CD4-positive, CD25-positive, alpha-beta regulatory T cell (primary cell): ENCODE data around the gene C12orf50. TPM values are rescaled to one million over a fixed set of nuclear protein-coding genes. Genes with fewer than 3 reads are reported as not detected.

Experiments
- ATAC-seq, 2 donors: fragments of 150-1000 bp; cut with Tn5 transposase; one replicate each; pipeline ENCODE4 v1.10.0; 2021; ENCODE audit warnings: low read depth in 2 of 2, moderate number of reproducible peaks in 2 of 2, moderate library complexity in 1 of 2
- DNase-seq, 3 donors: peaks; one replicate each; pipeline versions ENCODE4 v3.0.0 to v3.0.0-alpha.2; 2012 to 2022; ENCODE audit warnings: mixed read lengths in 1 of 3
- H3K27ac ChIP-seq: one replicate; pipeline ENCODE4 v1.7.0; 2013; ENCODE audit warnings: mild to moderate bottlenecking, low read length; ENCODE audit not compliant: insufficient read depth, poor library complexity, severe bottlenecking
- H3K27me3 ChIP-seq: one replicate; pipeline ENCODE4 v1.7.0; 2013; ENCODE audit warnings: low read length; ENCODE audit not compliant: control insufficient read depth, insufficient read depth
- H3K36me3 ChIP-seq: one replicate; pipeline ENCODE4 v1.7.0; 2013; ENCODE audit warnings: mild to moderate bottlenecking, low read length, moderate library complexity; ENCODE audit not compliant: control insufficient read depth, insufficient read depth
- H3K4me1 ChIP-seq: 2 replicates; pipeline ENCODE4 v1.7.0; 2013; ENCODE audit warnings: mild to moderate bottlenecking, low read length; ENCODE audit not compliant: insufficient read depth, control insufficient read depth, poor library complexity, severe bottlenecking
- H3K4me3 ChIP-seq: one replicate; pipeline ENCODE4 v1.7.0; 2013; ENCODE audit warnings: low read depth, mild to moderate bottlenecking, low read length, moderate library complexity
- H3K9me3 ChIP-seq, 2 experiments: 1 replicate in 1 of 2; 2 replicates in 1 of 2; pipeline ENCODE4 v1.7.0; 2013; ENCODE audit warnings: low read length in 2 of 2, mild to moderate bottlenecking in 1 of 2, moderate library complexity in 1 of 2; ENCODE audit not compliant: control insufficient read depth in 2 of 2
- H3K27ac Mint-ChIP-seq, 3 donors: one replicate each; pipeline ENCODE4 v1.8.0; 2020 to 2022; ENCODE audit warnings: mild to moderate bottlenecking in 3 of 3, mixed read lengths in 3 of 3, moderate library complexity in 2 of 3
- H3K27me3 Mint-ChIP-seq: one replicate; pipeline ENCODE4 v1.8.0; 2022; ENCODE audit warnings: mild to moderate bottlenecking, mixed read lengths
- H3K36me3 Mint-ChIP-seq: one replicate; pipeline ENCODE4 v1.8.0; 2020; ENCODE audit warnings: mixed read lengths
- H3K4me1 Mint-ChIP-seq, 4 donors: one replicate each; pipeline ENCODE4 v1.8.0; 2020 to 2022; ENCODE audit warnings: mixed read lengths in 4 of 4, mild to moderate bottlenecking in 1 of 4
- H3K4me3 Mint-ChIP-seq, 4 donors: one replicate each; pipeline ENCODE4 v1.8.0; 2020 to 2022; ENCODE audit warnings: mild to moderate bottlenecking in 4 of 4, mixed read lengths in 4 of 4, moderate library complexity in 3 of 4
- H3K9me3 Mint-ChIP-seq, 7 donors: one replicate each; pipeline ENCODE4 v1.8.0; 2020 to 2022; ENCODE audit warnings: mixed read lengths in 7 of 7, mild to moderate bottlenecking in 3 of 7, moderate library complexity in 2 of 7
- polyA plus RNA-seq, 4 donors: library from polyadenylated mRNA; unstranded; fragments of 300-500 nt; fragmentation: Illumina TruSeq; gene quantifications; one replicate each; pipeline ENCODE4 v1.2.3, GENCODE V29; 2021
- total RNA-seq: library from RNA; stranded (reverse); gene quantifications from one replicate; pipeline ENCODE4 v1.2.3, GENCODE V29; 2022

Gene C12orf50
- total and polyA plus RNA-seq, 5 donors from 2014 or later = 0.15 TPM; not detected in 4

GRCh38 chr12:88017964-88018363 lies 11.2 kb downstream of the C12orf50 start:
- Mint-ChIP-seq H3K27ac (no peak overlapping the region), H3K27me3 (peaks cover 12% of the 10 kb centered on the region), H3K4me3 (no peak overlapping the region)

GRCh38 chr12:88015825-88016224 lies 13.4 kb downstream of the C12orf50 start:
- peaks cover 5% of the 10 kb centered on the region for H3K27me3 ChIP-seq
- Mint-ChIP-seq H3K36me3 (peaks cover 2% of the 10 kb centered on the region), H3K9me3 (peaks cover 0 to 12% (median 0%) of the 10 kb centered on the region in 7 donors), H3K27ac (no peak overlapping the region), H3K4me1 (no peaks in the 10 kb centered on the region), H3K4me3 (no peak overlapping the region), H3K27me3 (peaks cover 5% of the 10 kb centered on the region)
- no peak overlapping the region for H3K4me3 ChIP-seq
- no peak for ATAC-seq
- H3K36me3 ChIP-seq = no peaks in the 10 kb centered on the region
- no peaks in the 10 kb centered on the region for H3K4me1 ChIP-seq
- H3K27ac ChIP-seq = no peak overlapping the region
- DNase-seq = no peak
- H3K9me3 ChIP-seq = peaks cover 0 to 7% of the 10 kb centered on the region in 2 experiments

More at GRCh38 chr12:88017964-88018363, 11.2 kb downstream of the C12orf50 start:
- Histone ChIP-seq H3K4me1 (no peaks in the 10 kb centered on the region), H3K27me3 (peaks cover 2% of the 10 kb centered on the region), H3K9me3 (peaks cover 0 to 7% of the 10 kb centered on the region in 2 experiments), H3K4me3 (no peak overlapping the region), H3K27ac (no peak overlapping the region), H3K36me3 (no peaks in the 10 kb centered on the region)
- H3K4me1 Mint-ChIP-seq = no peaks in the 10 kb centered on the region
- peaks cover 0 to 12% (median 2%) of the 10 kb centered on the region in 7 donors for H3K9me3 Mint-ChIP-seq
- peaks cover 2% of the 10 kb centered on the region for H3K36me3 Mint-ChIP-seq
- no peak for DNase-seq
- ATAC-seq = no peak

- no peak for ATAC-seq
- Histone ChIP-seq H3K4me3 (no peak overlapping the region), H3K9me3 (no peaks in the 10 kb centered on the region), H3K27me3 (peaks cover 5% of the 10 kb centered on the region), H3K4me1 (no peaks in the 10 kb centered on the region), H3K27ac (no peak overlapping the region), H3K36me3 (no peaks in the 10 kb centered on the region)
- Mint-ChIP-seq H3K4me1 (no peaks in the 10 kb centered on the region), H3K27me3 (peaks cover 5% of the 10 kb centered on the region), H3K27ac (no peak overlapping the region), H3K9me3 (peaks cover 0 to 6% (median 0%) of the 10 kb centered on the region in 7 donors), H3K36me3 (peaks cover 2% of the 10 kb centered on the region), H3K4me3 (no peak overlapping the region)
- DNase-seq = no peak
Observed at GRCh38 chr12:88011755-88012154, 17.4 kb downstream of the C12orf50 start.

- Histone ChIP-seq H3K9me3 (peaks cover 0 to 7% of the 10 kb centered on the region in 2 experiments), H3K36me3 (no peaks in the 10 kb centered on the region), H3K4me3 (no peak overlapping the region), H3K4me1 (no peaks in the 10 kb centered on the region), H3K27ac (no peak overlapping the region), H3K27me3 (no peaks in the 10 kb centered on the region)
- no peak for DNase-seq
- Mint-ChIP-seq H3K4me3 (no peak overlapping the region), H3K27ac (no peak overlapping the region), H3K36me3 (no peaks in the 10 kb centered on the region), H3K4me1 (no peaks in the 10 kb centered on the region), H3K27me3 (no peaks in the 10 kb centered on the region), H3K9me3 (peaks cover 0 to 3% (median 2%) of the 10 kb centered on the region in 7 donors)
- ATAC-seq = no peak
Observed at GRCh38 chr12:88006351-88006750, 22.9 kb downstream of the C12orf50 start.

GRCh38 chr12:88001327-88001726 lies 27.9 kb downstream of the C12orf50 start:
- no peak for DNase-seq
- no peaks in the 10 kb centered on the region for H3K36me3 ChIP-seq
- ATAC-seq = no peak
- Mint-ChIP-seq H3K4me1 (no peaks in the 10 kb centered on the region), H3K36me3 (no peaks in the 10 kb centered on the region), H3K27ac (no peak overlapping the region), H3K9me3 (peaks cover 0 to 3% (median 0%) of the 10 kb centered on the region in 7 donors), H3K4me3 (no peak overlapping the region), H3K27me3 (no peaks in the 10 kb centered on the region)
- H3K9me3 ChIP-seq = peaks cover 0 to 7% of the 10 kb centered on the region in 2 experiments
- no peaks in the 10 kb centered on the region for H3K4me1 ChIP-seq
- H3K27ac ChIP-seq = no peak overlapping the region
- no peaks in the 10 kb centered on the region for H3K27me3 ChIP-seq
- H3K4me3 ChIP-seq = no peak overlapping the region

- Histone ChIP-seq H3K9me3 (no peaks in the 10 kb centered on the region), H3K4me1 (no peaks in the 10 kb centered on the region), H3K27me3 (peaks cover 2% of the 10 kb centered on the region), H3K27ac (no peak overlapping the region), H3K36me3 (no peaks in the 10 kb centered on the region), H3K4me3 (no peak overlapping the region)
- ATAC-seq (peak in 1 of 2 donors; percentile 66), DNase-seq (peak in 2 of 3 donors; percentile 4 to 48)
- Mint-ChIP-seq H3K4me3 (no peak overlapping the region), H3K27ac (no peak overlapping the region), H3K36me3 (no peaks in the 10 kb centered on the region), H3K27me3 (peaks cover 5% of the 10 kb centered on the region), H3K4me1 (no peaks in the 10 kb centered on the region), H3K9me3 (no peaks in the 10 kb centered on the region)
Observed at GRCh38 chr12:87995581-87996178, 33.5 kb downstream of the C12orf50 start.

GRCh38 chr12:87991483-87991882 lies 37.7 kb downstream of the C12orf50 start:
- H3K27me3 Mint-ChIP-seq = peaks cover 9% of the 10 kb centered on the region
- no peak overlapping the region for H3K27ac ChIP-seq
- H3K4me3 ChIP-seq = no peak overlapping the region
- H3K9me3 ChIP-seq = no peaks in the 10 kb centered on the region
- no peak overlapping the region for H3K27ac Mint-ChIP-seq
- H3K4me3 Mint-ChIP-seq = no peak overlapping the region
- H3K4me1 ChIP-seq = no peaks in the 10 kb centered on the region
- ATAC-seq (no peak), DNase-seq (no peak)
- H3K27me3 ChIP-seq = peaks cover 3% of the 10 kb centered on the region
- no peaks in the 10 kb centered on the region for H3K36me3 Mint-ChIP-seq
- no peaks in the 10 kb centered on the region for H3K36me3 ChIP-seq
- H3K4me1 Mint-ChIP-seq = no peaks in the 10 kb centered on the region
- no peaks in the 10 kb centered on the region for H3K9me3 Mint-ChIP-seq

GRCh38 chr12:87988534-87988933 lies 40.7 kb downstream of the C12orf50 start:
- no peaks in the 10 kb centered on the region for H3K9me3 Mint-ChIP-seq
- H3K36me3 Mint-ChIP-seq = no peaks in the 10 kb centered on the region
- H3K4me1 ChIP-seq = no peaks in the 10 kb centered on the region
- ATAC-seq = no peak
- no peak overlapping the region for H3K4me3 Mint-ChIP-seq
- no peak overlapping the region for H3K27ac Mint-ChIP-seq
- H3K9me3 ChIP-seq = no peaks in the 10 kb centered on the region
- peaks cover 1% of the 10 kb centered on the region for H3K27me3 ChIP-seq
- no peak overlapping the region for H3K4me3 ChIP-seq
- H3K4me1 Mint-ChIP-seq = no peaks in the 10 kb centered on the region
- no peak for DNase-seq
- peaks cover 4% of the 10 kb centered on the region for H3K27me3 Mint-ChIP-seq
- no peaks in the 10 kb centered on the region for H3K36me3 ChIP-seq
- no peak overlapping the region for H3K27ac ChIP-seq
